SK-N-SH treated with all-trans-retinoic acid at 6 μM for 48 hours (cell line): ENCODE results near the gene OR8D2.

Source experiments
- ATAC-seq: fragments of 200-7000 bp; cut with Tn5 transposase; 3 replicates; pipeline ENCODE4 v1.9.1; 2020; ENCODE audit warnings: mild to moderate bottlenecking, moderate library complexity
- ARNTL ChIP-seq: fragments of 450-650 bp; formaldehyde crosslinking; IDR thresholded peaks from 2 replicates; pipeline ENCODE4 v1.5.0; 2020; ENCODE audit warnings: low read depth, mild to moderate bottlenecking, moderate library complexity, borderline replicate concordance
- BACH2 ChIP-seq: fragments of 250-450 bp; sonication (Bioruptor Pico); IDR thresholded peaks from 2 replicates; pipeline ENCODE4 v1.9.0; 2021; ENCODE audit warnings: mild to moderate bottlenecking, borderline replicate concordance
- CSDC2 ChIP-seq: fragments of 250-450 bp; sonication (Bioruptor Pico); IDR thresholded peaks from 2 replicates; pipeline ENCODE4 v1.5.0; 2020; ENCODE audit warnings: mild to moderate bottlenecking, moderate library complexity
- ESRRG ChIP-seq: fragments of 250-450 bp; sonication (Bioruptor Pico); IDR thresholded peaks from 2 replicates; pipeline ENCODE4 v1.6.1; 2021; ENCODE audit warnings: mild to moderate bottlenecking
- GLIS3 ChIP-seq: fragments of 250-450 bp; sonication (Bioruptor Pico); IDR thresholded peaks from 2 replicates; pipeline ENCODE4 v1.5.0; 2020; ENCODE audit warnings: mild to moderate bottlenecking, moderate library complexity
- ISL1 ChIP-seq: fragments of 250-450 bp; sonication (Bioruptor Pico); IDR thresholded peaks from 2 replicates; pipeline ENCODE4 v2.1.2; 2022; ENCODE audit warnings: mild to moderate bottlenecking, moderate library complexity
- OSR1 ChIP-seq: fragments of 250-450 bp; sonication (Bioruptor Pico); IDR thresholded peaks from 2 replicates; pipeline ENCODE4 v1.8.0; 2022; ENCODE audit warnings: moderate library complexity, mild to moderate bottlenecking, inconsistent platforms
- PPARA ChIP-seq: fragments of 250-450 bp; sonication (Bioruptor Pico); IDR thresholded peaks from 2 replicates; pipeline ENCODE4 v1.5.0; 2020; ENCODE audit warnings: mild to moderate bottlenecking, borderline replicate concordance
- RARB ChIP-seq: fragments of 250-450 bp; sonication (Bioruptor Pico); IDR thresholded peaks from 2 replicates; pipeline ENCODE4 v1.8.0; 2021; ENCODE audit warnings: mild to moderate bottlenecking, moderate library complexity
- SNAI2 ChIP-seq: fragments of 250-450 bp; sonication (Bioruptor Pico); IDR thresholded peaks from 2 replicates; pipeline ENCODE4 v1.5.0; 2020; ENCODE audit warnings: mild to moderate bottlenecking, moderate library complexity
- TCF4 ChIP-seq: fragments of 250-450 bp; sonication (Bioruptor Pico); IDR thresholded peaks from 2 replicates; pipeline ENCODE4 v1.8.0; 2021; ENCODE audit warnings: mild to moderate bottlenecking, moderate library complexity, borderline replicate concordance
- TOX ChIP-seq: fragments of 250-450 bp; sonication (Bioruptor Pico); IDR thresholded peaks from 2 replicates; pipeline ENCODE4 v1.8.0; 2021; ENCODE audit warnings: mild to moderate bottlenecking, moderate library complexity, borderline replicate concordance
- ZC3H10 ChIP-seq: fragments of 250-450 bp; sonication (Bioruptor Pico); IDR thresholded peaks from 2 replicates; pipeline ENCODE4 v1.5.1; 2021; ENCODE audit warnings: mild to moderate bottlenecking, moderate library complexity
- ZFP3 ChIP-seq: fragments of 250-450 bp; sonication (Bioruptor Pico); IDR thresholded peaks from 2 replicates; pipeline ENCODE4 v1.5.0; 2020; ENCODE audit warnings: mild to moderate bottlenecking, moderate library complexity
- ZFP30 ChIP-seq: fragments of 450-650 bp; formaldehyde crosslinking; IDR thresholded peaks from 2 replicates; pipeline ENCODE4 v1.5.0; 2022; ENCODE audit warnings: mild to moderate bottlenecking, moderate library complexity
- ZNF565 ChIP-seq: fragments of 450-650 bp; formaldehyde crosslinking; conservative IDR thresholded peaks from 2 replicates; pipeline ENCODE4 v1.5.0; 2020; ENCODE audit warnings: low read depth, mild to moderate bottlenecking, moderate library complexity
- ZNF70 ChIP-seq: fragments of 450-650 bp; formaldehyde crosslinking; IDR thresholded peaks from 2 replicates; pipeline ENCODE4 v1.5.0; 2020; ENCODE audit warnings: mild to moderate bottlenecking, moderate library complexity
- ZNF8 ChIP-seq: fragments of 450-650 bp; formaldehyde crosslinking; IDR thresholded peaks from 2 replicates; pipeline ENCODE4 v1.5.0; 2020; ENCODE audit warnings: mild to moderate bottlenecking, moderate library complexity
- TF ChIP-seq, protein P1 (sequence below): fragments of 250-450 bp; sonication (Bioruptor Pico); IDR thresholded peaks from 2 replicates; pipeline ENCODE4 v1.5.1; 2021; ENCODE audit warnings: mild to moderate bottlenecking, moderate library complexity
- TF ChIP-seq, protein P2 (sequence below): fragments of 250-450 bp; sonication (Bioruptor Pico); IDR thresholded peaks from 2 replicates; pipeline ENCODE4 v1.8.0; 2020; ENCODE audit warnings: mild to moderate bottlenecking, moderate library complexity, borderline replicate concordance
- TF ChIP-seq, protein P3 (sequence below): fragments of 250-450 bp; sonication (Bioruptor Pico); IDR thresholded peaks from 2 replicates; pipeline ENCODE4 v1.8.0; 2021; ENCODE audit warnings: low read depth, mild to moderate bottlenecking, moderate library complexity, borderline replicate concordance
- TF ChIP-seq, protein P4 (sequence below): fragments of 250-450 bp; sonication (Bioruptor Pico); IDR thresholded peaks from 2 replicates; pipeline ENCODE4 v1.5.0; 2020; ENCODE audit warnings: mild to moderate bottlenecking, moderate library complexity

The OR8D2 gene

DNA sequence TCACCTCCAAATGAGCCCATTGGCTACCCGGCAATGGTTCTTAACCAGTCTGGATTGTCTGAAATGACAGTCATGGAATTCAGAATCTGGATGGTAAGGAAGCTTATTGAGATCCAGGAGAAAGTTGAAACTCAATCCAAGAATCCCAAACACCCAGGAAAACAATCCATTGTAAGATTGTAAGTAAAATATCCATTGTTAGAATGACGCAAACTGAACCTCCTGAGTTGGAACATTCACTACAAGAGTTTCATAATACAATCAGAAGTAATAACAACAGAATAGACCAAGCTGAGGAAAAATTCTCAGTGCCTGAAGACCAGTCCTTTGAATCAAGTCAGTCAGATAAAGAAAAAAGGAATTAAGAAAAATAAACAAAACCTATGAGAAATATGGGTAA, 41.7 kb downstream of the OR8D2 start:
- no peak for TF ChIP-seq TOX (CRISPR knock-in tag)
- TF ChIP-seq ZNF565 (CRISPR knock-in tag): no peak
- TF ChIP-seq ZC3H10 (CRISPR knock-in tag): no peak
- TF ChIP-seq, protein P1, sequence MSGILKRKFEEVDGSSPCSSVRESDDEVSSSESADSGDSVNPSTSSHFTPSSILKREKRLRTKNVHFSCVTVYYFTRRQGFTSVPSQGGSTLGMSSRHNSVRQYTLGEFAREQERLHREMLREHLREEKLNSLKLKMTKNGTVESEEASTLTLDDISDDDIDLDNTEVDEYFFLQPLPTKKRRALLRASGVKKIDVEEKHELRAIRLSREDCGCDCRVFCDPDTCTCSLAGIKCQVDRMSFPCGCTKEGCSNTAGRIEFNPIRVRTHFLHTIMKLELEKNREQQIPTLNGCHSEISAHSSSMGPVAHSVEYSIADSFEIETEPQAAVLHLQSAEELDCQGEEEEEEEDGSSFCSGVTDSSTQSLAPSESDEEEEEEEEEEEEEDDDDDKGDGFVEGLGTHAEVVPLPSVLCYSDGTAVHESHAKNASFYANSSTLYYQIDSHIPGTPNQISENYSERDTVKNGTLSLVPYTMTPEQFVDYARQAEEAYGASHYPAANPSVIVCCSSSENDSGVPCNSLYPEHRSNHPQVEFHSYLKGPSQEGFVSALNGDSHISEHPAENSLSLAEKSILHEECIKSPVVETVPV: no peak
- no peak for TF ChIP-seq GLIS3 (CRISPR knock-in tag)
- TF ChIP-seq BACH2: no peak
- TF ChIP-seq SNAI2: no peak
- TF ChIP-seq, protein P2, sequence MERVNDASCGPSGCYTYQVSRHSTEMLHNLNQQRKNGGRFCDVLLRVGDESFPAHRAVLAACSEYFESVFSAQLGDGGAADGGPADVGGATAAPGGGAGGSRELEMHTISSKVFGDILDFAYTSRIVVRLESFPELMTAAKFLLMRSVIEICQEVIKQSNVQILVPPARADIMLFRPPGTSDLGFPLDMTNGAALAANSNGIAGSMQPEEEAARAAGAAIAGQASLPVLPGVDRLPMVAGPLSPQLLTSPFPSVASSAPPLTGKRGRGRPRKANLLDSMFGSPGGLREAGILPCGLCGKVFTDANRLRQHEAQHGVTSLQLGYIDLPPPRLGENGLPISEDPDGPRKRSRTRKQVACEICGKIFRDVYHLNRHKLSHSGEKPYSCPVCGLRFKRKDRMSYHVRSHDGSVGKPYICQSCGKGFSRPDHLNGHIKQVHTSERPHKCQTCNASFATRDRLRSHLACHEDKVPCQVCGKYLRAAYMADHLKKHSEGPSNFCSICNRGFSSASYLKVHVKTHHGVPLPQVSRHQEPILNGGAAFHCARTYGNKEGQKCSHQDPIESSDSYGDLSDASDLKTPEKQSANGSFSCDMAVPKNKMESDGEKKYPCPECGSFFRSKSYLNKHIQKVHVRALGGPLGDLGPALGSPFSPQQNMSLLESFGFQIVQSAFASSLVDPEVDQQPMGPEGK: no peak
- no peak for TF ChIP-seq ZFP30 (CRISPR knock-in tag)
- TF ChIP-seq, protein P3, sequence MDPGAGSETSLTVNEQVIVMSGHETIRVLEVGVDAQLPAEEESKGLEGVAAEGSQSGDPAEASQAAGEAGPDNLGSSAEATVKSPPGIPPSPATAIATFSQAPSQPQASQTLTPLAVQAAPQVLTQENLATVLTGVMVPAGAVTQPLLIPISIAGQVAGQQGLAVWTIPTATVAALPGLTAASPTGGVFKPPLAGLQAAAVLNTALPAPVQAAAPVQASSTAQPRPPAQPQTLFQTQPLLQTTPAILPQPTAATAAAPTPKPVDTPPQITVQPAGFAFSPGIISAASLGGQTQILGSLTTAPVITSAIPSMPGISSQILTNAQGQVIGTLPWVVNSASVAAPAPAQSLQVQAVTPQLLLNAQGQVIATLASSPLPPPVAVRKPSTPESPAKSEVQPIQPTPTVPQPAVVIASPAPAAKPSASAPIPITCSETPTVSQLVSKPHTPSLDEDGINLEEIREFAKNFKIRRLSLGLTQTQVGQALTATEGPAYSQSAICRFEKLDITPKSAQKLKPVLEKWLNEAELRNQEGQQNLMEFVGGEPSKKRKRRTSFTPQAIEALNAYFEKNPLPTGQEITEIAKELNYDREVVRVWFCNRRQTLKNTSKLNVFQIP: no peak
- TF ChIP-seq, protein P4, sequence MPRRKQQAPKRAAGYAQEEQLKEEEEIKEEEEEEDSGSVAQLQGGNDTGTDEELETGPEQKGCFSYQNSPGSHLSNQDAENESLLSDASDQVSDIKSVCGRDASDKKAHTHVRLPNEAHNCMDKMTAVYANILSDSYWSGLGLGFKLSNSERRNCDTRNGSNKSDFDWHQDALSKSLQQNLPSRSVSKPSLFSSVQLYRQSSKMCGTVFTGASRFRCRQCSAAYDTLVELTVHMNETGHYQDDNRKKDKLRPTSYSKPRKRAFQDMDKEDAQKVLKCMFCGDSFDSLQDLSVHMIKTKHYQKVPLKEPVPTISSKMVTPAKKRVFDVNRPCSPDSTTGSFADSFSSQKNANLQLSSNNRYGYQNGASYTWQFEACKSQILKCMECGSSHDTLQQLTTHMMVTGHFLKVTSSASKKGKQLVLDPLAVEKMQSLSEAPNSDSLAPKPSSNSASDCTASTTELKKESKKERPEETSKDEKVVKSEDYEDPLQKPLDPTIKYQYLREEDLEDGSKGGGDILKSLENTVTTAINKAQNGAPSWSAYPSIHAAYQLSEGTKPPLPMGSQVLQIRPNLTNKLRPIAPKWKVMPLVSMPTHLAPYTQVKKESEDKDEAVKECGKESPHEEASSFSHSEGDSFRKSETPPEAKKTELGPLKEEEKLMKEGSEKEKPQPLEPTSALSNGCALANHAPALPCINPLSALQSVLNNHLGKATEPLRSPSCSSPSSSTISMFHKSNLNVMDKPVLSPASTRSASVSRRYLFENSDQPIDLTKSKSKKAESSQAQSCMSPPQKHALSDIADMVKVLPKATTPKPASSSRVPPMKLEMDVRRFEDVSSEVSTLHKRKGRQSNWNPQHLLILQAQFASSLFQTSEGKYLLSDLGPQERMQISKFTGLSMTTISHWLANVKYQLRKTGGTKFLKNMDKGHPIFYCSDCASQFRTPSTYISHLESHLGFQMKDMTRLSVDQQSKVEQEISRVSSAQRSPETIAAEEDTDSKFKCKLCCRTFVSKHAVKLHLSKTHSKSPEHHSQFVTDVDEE: no peak
- no peak for TF ChIP-seq ISL1
- TF ChIP-seq RARB: no peak
- TF ChIP-seq PPARA (CRISPR knock-in tag): no peak
- no peak for TF ChIP-seq ZNF70 (CRISPR knock-in tag)
- TF ChIP-seq ARNTL (CRISPR knock-in tag): no peak
- no peak for TF ChIP-seq TCF4 (CRISPR knock-in tag)
- no peak for TF ChIP-seq OSR1 (CRISPR knock-in tag)
- TF ChIP-seq ZFP3 (CRISPR knock-in tag): no peak
- no peak for ATAC-seq

DNA sequence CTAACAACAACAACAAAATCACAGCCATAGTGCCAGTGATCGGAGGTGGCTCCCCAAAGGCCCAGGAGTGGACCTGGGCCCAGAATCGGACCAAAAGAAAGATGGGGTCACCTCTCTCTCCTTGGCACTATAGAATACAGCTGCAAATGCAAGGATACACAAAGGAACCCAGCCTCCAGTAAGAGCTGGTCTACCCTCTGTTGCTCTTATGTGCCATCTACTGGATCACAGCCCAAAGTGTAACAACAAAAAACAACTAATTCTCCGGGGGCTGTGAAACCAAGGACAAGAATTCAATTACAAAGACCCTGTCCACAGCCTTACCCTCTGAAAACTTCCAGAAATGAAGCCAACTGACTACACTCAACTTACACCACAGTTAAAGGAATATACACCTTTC, 42.2 kb downstream of the OR8D2 start:
- TF ChIP-seq TCF4 (CRISPR knock-in tag): no peak
- TF ChIP-seq, protein P2: no peak
- no peak for TF ChIP-seq CSDC2
- TF ChIP-seq GLIS3 (CRISPR knock-in tag): no peak
- TF ChIP-seq ZC3H10 (CRISPR knock-in tag): no peak
- TF ChIP-seq ESRRG (CRISPR knock-in tag): no peak
- TF ChIP-seq RARB: no peak
- no peak for TF ChIP-seq ISL1
- TF ChIP-seq BACH2: no peak
- no peak for TF ChIP-seq ZNF8
- TF ChIP-seq, protein P4: no peak
- no peak for TF ChIP-seq ARNTL (CRISPR knock-in tag)
- TF ChIP-seq, protein P1: no peak
- ATAC-seq: no peak
